GM19397 (cell line): ENCODE results near the gene TMEM255A.

Experiments
- ATAC-seq: cut with Tn5 transposase; IDR thresholded peaks from one replicate; pipeline ENCODE4 v1.9.1; 2021; ENCODE audit warnings: mild to moderate bottlenecking, moderate library complexity; ENCODE audit not compliant: unreplicated experiment

TMEM255A gene

GRCh38 chrX:120269373-120270035 lies 41.8 kb downstream of the TMEM255A start:
- no peak for ATAC-seq

GRCh38 chrX:120264341-120264740 lies 46.9 kb downstream of the TMEM255A start:
- no peak for ATAC-seq

GRCh38 chrX:120262859-120263708 lies 48.2 kb downstream of the TMEM255A start:
- no peak for ATAC-seq

GRCh38 chrX:120260369-120260768 lies 50.9 kb downstream of the TMEM255A start:
- no peak for ATAC-seq

GRCh38 chrX:120253784-120254183 lies 57.5 kb downstream of the TMEM255A start:
- ATAC-seq = no peak

GRCh38 chrX:120251471-120252011 lies 59.7 kb downstream of the TMEM255A start:
- no peak for ATAC-seq

DNA sequence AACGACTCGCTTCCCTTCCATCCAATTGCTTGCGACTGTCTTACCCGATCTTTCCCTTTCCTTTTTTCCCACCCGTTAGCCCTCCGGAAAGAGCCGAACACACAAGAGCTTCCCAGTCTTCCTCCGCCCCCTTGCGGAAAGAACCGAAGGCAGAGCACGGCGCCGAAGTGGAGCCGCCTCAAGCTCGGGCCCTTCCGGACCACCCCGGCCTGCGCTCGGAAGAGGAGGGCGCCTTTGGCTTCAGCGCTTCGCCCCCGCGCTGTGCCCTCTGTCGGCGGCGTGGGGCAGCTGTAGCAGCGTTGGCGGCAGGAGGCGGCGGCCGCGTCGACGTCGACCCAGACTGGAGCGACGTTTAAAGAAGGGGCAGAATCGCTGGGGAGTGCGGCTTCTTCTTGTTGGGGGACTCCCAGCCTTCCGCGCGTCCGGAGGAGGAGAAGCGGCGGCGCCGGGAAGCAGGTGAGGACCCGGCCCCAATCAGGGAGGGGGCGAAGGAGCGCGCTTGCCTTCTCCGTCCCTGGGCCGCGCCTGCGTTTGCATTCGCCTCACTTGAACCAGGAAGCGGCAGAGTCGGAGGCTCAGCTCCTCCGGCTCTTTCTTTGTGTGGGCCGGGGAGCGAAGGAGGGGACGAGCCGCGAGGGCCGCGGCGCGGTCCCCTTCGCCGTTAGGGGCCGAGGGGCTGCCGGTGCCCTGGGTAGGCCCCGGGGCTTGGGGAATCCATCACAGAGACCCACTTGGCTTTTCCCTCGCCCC lies 60.6 kb downstream of the TMEM255A start, which contains the start of gene ZBTB33:
Gene ZBTB33, plus strand, starts transcription at position 291 of the 750 bp plus-strand sequence. CDS start 2,604 bp downstream, outside the sequence.
- ATAC-seq = peak; percentile 100

DNA sequence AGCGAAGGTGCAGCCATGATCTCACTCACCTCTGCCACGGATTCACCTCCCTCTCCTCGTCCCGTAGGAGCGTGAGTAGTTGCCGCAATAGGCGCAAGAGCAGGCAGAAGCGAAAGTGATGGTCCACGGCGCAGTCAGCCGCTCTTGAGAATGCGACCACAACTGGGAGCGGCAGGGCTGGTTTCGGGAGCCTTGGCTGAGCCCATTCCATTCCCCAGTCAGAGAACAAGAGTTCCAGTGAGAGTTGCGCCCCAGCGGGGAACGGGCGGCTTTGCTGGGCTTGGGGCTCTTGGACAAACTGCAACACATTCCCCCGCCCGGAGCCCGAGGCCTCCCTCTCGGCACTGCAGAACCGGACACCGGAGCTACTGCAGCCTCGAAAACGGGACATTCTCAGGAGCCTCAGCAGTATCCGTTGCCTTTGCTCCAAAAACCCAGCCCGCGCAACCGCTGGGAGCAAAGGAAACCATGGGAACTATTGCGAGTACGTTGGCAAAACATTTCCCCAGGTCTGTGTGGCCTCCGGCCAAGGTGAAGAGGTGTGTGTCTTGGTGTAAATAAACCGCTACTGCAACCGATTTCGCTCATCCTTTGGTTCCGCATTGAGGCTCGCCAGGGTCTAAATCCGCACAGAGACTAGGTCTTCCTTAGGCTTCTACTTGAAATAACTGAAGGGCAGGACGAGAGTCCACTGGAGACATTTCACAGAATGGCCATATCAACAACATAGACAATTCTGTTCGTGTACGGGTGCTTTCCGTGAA lies 66.3 kb downstream of the TMEM255A start:
- peak; percentile 82 for ATAC-seq

DNA sequence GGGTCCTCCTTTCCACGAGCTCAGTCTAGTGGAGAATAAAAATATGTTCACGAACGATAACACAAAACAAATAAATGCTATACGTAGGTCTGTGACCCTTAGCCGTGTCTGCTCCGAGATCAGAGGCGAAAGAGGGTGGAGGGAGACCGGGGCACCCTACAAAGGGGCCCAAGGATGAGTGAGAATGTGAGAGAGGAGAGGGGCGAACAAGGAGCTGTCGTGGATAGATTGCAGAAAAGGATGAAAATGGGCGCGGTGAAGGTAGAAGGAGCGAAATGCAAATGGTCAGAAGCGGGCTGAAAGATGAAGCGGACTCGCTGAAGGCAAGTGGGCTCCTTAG lies 66.9 kb downstream of the TMEM255A start:
- ATAC-seq = no peak

DNA sequence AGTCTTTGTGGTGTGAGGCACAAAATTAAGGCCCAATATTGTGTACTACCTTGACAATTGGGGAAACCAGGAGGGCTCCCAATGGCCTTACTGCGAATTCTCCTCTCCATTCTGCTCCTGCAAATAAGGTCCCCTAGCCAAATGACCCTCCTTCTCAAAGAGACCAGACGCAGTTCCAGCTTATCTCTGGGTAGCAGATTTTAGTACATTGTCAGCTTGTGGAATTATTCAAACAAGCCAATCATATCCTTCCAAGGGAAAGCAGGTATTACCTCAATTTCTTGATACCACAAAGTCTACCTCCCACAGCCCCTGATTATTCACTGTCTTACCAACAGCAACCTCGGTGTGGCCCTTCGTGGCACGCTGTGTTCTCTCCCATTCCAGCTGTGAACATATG lies 68.4 kb downstream of the TMEM255A start:
- ATAC-seq = no peak

DNA sequence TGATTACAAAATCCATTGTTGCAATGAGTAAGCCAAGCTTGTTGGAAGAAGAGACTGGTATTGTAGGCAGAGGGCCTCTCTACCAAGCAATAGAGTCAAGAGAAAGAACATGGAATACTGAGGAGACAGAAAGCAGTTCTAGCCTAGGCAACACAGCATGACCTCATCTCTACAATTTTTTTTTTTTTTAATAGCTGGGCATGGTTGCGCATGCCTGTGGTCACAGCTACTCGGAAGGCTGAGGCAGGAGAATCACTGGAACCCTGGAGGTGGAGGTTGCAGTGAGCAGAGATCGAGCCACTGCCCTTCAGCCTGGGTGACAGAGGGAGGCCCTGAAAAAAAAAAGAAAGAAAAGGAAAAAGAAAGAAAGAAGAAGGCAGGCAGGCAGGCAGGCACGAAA lies 72.3 kb downstream of the TMEM255A start:
- ATAC-seq = no peak

DNA sequence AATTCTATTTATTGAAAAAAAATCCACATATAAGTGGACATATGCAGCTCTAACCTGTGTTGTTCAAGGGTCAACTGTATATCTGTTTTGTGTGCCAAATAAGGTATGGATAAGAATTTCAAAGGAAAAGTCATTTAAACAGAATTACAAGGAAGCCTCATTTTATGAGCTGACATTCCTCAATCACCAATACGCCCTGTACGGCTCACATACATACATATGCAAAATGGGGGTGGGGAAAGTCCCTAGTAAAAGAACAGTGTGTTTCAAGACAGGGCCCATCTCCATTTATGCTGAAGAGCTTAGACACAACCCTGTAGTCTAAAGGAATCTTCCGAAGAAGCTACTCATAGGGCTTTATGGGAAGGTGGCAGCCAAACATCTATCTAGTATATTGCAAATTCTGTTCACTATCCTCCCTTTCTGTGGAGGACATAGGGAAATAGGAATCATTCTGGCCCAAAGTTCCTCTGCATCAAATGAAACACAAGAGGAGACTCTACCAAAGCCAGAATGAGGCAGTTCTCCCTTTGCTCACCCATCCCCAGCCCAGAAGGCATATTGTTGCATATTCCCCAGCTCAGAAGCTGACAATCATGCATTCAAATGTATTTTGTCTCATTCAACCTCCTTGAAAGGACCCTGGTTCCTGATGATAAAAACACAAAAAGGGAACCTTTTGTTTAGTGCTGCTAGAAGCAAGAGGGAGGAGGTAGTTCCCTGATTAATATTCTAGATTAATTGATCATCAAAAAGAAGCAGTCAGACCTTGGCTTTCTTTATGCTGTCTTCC lies 74.4 kb downstream of the TMEM255A start:
- no peak for ATAC-seq

DNA sequence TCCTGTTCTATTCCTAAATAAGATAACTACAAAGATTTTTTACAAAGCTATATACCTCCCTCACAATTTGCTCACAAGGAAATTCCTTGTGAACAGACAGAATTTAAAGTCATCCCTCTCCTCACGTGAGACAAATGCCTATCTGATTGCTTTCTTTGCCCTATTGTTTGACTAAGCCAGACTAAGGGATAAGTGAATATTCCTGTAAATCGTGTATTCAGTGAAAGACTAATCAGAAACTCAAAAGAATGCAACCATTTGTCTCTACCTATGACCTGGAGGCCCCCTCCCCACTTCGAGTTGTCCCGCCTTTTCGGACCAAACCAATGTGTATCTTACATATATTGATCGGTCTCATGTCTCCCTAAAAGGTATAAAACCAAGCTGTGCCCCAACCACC lies 76.0 kb downstream of the TMEM255A start:
- no peak for ATAC-seq

DNA sequence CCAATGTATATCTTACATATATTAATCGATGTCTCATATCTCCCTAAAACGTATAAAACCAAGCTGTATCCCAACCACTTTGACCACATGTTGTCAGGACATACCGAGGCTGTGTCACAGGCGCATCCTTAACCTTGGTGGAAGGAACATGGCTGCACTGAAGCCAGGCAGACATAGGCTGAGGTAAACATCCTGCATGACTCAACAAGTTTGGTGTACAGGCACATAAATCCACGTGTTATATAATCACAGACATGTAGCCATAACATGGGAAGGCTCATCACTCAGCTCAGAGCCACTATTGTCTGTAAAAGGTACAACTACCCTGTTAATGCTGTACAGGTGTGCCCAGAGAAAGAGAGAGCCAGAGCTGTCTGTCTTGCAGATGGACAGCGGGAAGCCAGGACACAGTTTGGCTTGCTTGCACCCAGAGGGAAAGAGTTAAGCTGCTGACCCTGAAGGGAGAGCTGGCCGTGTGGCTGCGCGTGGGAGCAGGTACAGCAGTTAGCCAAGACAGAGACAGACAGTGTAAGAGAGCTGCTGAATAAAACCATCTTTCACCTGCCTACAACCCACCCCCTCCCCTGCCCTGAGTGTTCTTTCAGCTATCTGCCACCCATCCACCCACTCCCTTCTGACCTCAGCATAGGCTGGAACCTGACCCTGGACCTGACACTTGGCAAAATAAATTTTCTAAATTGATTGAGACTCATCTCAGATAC lies 82.9 kb downstream of the TMEM255A start:
- ATAC-seq = no peak

DNA sequence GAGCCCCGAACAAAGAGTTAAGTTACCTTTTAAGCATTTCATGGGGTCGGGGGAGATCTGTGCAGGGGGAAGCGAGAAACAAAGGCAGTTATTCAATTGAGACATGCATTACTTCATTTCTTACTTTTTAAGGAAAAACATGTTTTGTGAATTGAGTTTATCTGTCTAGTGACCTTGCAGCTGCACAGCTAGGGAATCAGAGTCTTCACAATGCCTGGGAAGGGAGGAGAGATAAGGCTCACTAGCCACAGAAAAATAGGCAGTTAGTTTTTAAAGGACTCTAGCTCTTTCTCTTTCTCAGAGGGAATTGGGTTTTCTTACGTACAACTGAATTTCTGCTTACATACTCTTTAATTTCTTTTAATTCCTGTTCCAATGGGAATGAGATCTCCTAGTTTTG lies 86.9 kb downstream of the TMEM255A start:
- no peak for ATAC-seq

- no peak for ATAC-seq
Observed at GRCh38 chrX:120223374-120223773, 87.9 kb downstream of the TMEM255A start.

DNA sequence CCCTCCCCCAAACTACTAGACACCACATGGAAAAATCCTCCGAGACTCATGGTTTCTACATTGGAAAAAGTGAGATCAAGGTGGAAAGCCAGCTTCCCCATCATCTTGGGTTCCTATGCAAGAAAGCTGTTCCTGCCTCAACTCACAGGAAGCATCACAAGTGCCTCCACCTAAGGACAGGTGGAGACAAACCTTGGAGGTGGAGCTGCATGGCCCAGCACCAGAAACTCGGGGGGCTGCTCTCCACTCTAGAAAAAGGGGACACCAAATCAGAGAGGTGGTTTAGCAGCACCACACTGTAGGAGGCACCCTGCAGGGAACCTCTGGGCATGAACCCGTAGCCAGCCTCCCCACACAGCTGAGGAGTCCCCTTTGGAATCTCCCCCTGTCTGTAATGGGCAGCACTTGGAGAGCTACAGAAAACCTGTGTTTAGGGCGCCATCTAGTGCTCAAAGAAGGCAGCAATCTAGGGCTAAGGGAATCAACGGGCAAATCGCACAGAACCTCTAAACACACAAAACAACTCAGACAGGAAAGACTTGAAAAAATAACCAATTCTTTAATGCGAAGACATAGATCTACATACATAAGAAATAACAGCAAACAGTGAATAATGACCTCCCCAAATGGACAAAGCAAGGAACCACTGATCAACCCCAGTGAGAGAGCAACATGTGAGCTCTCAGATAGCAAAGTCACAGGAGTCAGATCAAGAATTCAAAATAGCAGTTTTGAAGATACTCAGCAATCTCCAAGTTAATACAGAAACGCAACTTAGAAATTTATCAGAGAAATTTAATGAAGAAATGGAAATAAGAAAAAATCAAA lies 97.6 kb downstream of the TMEM255A start:
- ATAC-seq = peak; percentile 66
